WTC11 (cell line): ENCODE measurements around the gene FAS.

ENCODE experiments used
- CTCF ChIP-seq: fragments of 200-600 bp; IDR thresholded peaks from 2 replicates; pipeline ENCODE4 v1.8.0; 2022; ENCODE audit warnings: antibody characterized with exemption
- TF ChIP-seq, protein P1 (sequence below): fragments of 250-450 bp; sonication (Bioruptor Pico); conservative IDR thresholded peaks from 2 replicates; pipeline ENCODE4 v1.9.0; 2021; ENCODE audit warnings: mild to moderate bottlenecking

DNA sequence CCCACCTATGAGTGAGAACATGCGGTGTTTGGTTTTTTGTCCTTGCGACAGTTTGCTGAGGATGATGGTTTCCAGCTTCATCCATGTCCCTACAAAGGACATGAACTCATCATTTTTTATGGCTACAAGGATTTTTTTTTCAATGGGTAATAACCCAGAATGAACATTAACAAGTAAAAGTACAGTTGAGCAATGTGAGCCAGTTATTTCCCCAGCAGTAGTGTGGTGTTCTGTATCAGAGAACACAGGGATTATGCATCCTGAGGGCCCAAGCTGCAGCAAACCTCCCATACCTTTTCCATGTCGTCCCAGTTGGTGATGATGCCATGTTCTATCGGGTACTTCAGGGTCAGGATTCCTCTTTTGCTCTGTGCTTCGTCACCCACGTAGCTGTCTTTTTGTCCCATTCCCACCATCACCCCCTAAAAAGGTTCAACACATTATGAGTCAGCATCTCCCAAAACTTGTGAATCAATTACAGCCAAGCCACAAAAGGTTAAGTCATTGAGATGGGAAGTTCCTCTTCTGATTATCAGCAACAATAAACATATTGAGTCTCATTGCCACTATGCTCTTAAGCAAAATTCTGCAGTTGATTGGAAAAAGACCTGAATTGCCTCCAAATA is 43.5 kb upstream of the FAS start:
- TF ChIP-seq, protein P1, sequence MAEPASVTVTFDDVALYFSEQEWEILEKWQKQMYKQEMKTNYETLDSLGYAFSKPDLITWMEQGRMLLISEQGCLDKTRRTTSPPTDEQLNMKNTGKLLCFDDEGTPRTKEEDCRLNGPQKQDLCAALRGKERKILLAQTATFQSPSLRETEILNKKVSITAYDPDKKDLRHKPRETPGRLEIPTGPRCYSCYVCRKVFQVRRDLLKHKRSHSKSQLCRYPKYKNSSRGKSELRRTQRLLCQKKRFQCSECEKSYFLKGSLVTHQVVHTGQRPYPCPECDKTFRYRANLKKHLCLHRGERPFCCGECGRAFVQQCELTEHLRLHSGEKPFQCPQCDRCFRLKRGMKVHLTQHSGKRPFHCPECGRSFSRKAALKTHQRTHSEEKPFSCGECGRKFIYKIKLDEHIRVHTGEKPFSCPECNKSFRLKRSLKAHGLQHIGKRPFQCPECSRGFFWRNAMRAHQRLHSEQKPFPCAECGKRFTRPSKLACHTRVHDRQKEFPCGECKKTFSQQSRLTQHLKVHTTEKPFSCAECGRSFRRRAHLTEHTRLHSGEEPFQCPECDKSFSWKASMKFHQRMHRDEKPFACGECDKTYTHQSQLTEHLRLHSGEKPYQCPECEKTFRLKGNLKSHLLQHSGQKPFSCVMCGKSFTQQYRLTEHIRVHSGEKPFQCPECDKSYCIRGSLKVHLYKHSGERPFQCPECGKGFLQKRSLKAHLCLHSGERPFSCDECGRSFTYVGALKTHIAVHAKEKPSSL = no peak
- TF ChIP-seq CTCF = no peak
